Measurements from ENCODE around the gene EFCAB12. TPM values are rescaled to one million over a fixed set of nuclear protein-coding genes. Genes with fewer than 3 reads are reported as not detected.

The EFCAB12 gene
- total RNA-seq, 2 experiments from 2014 or later, result 1.1 to 2.5 TPM

DNA sequence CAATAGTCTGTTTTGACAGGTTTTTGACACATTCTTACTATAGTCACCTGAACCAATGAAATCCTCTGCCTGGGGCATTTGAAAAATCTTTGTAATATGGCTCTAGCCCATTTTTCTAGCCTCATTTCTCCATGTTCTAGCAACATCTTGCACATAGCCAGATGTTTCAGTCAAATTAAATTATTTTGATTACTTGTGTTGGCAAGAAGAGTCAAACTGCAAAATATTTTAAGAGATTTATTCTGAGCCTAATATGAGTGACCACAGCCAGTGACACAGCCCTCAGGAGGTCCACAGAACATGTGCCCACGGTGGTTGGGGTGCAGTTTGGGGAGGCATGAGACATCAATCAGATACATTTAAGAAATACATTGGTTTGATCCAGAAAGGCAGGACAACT, 18.5 kb upstream of the EFCAB12 start:
- no peak for TF ChIP-seq EZH2phosphoT487 (IDR thresholded peaks at IDR 0.05; ENCODE audit: borderline replicate concordance, low read depth, low read length)
- TF ChIP-seq CTCF (conservative IDR thresholded peaks at IDR 0.05; ENCODE audit: low read length), result no peak
- CTCF ChIA-PET (ENCODE audit: unreplicated experiment), result no interaction called here
- H3K79me2 ChIP-seq (ENCODE audit: insufficient read depth, low read depth, low read length), result peaks cover 3% of the 10 kb centered on the region; the same call in 1 of the 2 replicates

DNA sequence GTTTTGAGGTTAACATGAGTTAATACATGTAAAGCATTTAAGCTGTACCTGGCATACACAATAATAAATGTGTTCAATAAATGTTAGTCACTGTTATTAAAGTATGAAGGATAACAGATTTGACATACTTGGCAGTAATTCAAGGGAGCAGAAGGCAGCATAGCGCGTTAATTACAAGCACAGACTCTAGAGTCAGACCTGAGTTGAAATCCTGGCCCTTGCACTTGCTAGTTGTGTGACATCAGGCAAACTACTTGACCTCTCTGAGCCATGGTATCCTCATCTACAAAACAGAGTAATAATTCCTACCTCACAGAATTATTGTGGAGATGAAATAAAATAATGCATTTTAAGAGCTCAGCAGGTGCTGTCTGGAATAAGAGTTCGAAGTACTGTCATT, 17.0 kb upstream of the EFCAB12 start:
- Histone ChIP-seq H3K9me2 (ENCODE audit: insufficient read depth, low read length) (no peaks in the 10 kb centered on the region), H3K4me2 (ENCODE audit: low read length) (no peak overlapping the region), H3K79me2 (ENCODE audit: insufficient read depth, low read depth, low read length) (peaks cover 17% of the 10 kb centered on the region; the same call in 1 of the 2 replicates), H3K4me3 (ENCODE audit: low read depth, low read length, poor library complexity, severe bottlenecking) (no peak overlapping the region), H3K36me3 (ENCODE audit: insufficient read depth, low read length) (no peaks in the 10 kb centered on the region), H3K27ac (ENCODE audit: low read depth, low read length, poor library complexity, severe bottlenecking) (no peak overlapping the region), H4K20me1 (ENCODE audit: insufficient read depth, low read length) (no peaks in the 10 kb centered on the region), H2AFZ (ENCODE audit: low read length) (no peak overlapping the region), H3K9me3 (ENCODE audit: low read length) (no peaks in the 10 kb centered on the region), H3K4me1 (ENCODE audit: insufficient read depth, low read length, poor library complexity, severe bottlenecking) (peaks cover 18% of the 10 kb centered on the region)
- DNase-seq (ENCODE audit: low spot score), result no peak
- no TSS peak for BruUV-seq (replicated peaks)
- ChIA-PET POLR2A (interaction anchor here (1.0 kb wide), 2 partner anchors 10 kb away, joined by 3 read pairs; no protein-coding TSS in a partner anchor), CTCF (ENCODE audit: unreplicated experiment) (interaction anchor here (0.6 kb wide), 1 partner anchor 642 kb away, joined by 3 read pairs; no protein-coding TSS in a partner anchor)
- no peak for TF ChIP-seq CTCF (conservative IDR thresholded peaks at IDR 0.05; ENCODE audit: low read length)
- no peak for TF ChIP-seq EZH2phosphoT487 (IDR thresholded peaks at IDR 0.05; ENCODE audit: borderline replicate concordance, low read depth, low read length)
- intact Hi-C loops (cut with micrococcal nuclease; ENCODE audit: unreplicated experiment), result loop anchor here (10.0 kb wide), 1 partner anchor 449 kb away; the partner anchor contains the start of gene TMCC1

More for the DNA sequence above, 18.5 kb upstream of the EFCAB12 start:
- no peak overlapping the region for H3K4me3 ChIP-seq (ENCODE audit: low read depth, low read length, poor library complexity, severe bottlenecking)
- POLR2A ChIA-PET, result no interaction called here
- intact Hi-C loops (cut with micrococcal nuclease; ENCODE audit: unreplicated experiment), result loop anchor here (10.0 kb wide), 1 partner anchor 448 kb away; the partner anchor contains the start of gene TMCC1
- no peak overlapping the region for H2AFZ ChIP-seq (ENCODE audit: low read length)
- H3K4me1 ChIP-seq (ENCODE audit: insufficient read depth, low read length, poor library complexity, severe bottlenecking), result peaks cover 8% of the 10 kb centered on the region
- no peak overlapping the region for H3K4me2 ChIP-seq (ENCODE audit: low read length)
- no peaks in the 10 kb centered on the region for H4K20me1 ChIP-seq (ENCODE audit: insufficient read depth, low read length)
- H3K36me3 ChIP-seq (ENCODE audit: insufficient read depth, low read length), result peaks cover 4% of the 10 kb centered on the region; the same call in 1 of the 2 replicates
- no peak overlapping the region for H3K27ac ChIP-seq (ENCODE audit: low read depth, low read length, poor library complexity, severe bottlenecking)
- H3K9me2 ChIP-seq (ENCODE audit: insufficient read depth, low read length), result no peaks in the 10 kb centered on the region
- no peaks in the 10 kb centered on the region for H3K9me3 ChIP-seq (ENCODE audit: low read length)
- no peak for DNase-seq (ENCODE audit: low spot score)
- BruUV-seq (replicated peaks), result no TSS peak

DNA sequence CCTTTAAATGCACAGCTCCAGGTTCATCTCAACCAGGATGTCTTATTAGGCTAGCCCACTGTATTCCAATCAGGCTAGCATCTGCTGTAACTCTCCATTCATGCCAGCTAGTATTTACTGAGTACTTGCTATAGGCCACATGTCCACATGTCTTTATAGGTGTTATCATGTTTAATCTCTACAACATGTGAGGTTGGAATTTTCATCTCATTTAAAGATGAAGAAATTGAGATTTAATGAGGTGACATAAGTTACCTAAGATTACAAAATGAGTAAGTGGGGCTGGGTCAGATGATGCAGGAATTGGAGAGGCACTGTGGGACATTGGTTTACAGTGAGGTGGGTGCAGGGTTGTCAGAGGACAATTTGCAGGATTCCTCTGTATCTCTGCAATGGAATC, 14.5 kb upstream of the EFCAB12 start:
- peaks cover 35% of the 10 kb centered on the region for H3K79me2 ChIP-seq (ENCODE audit: insufficient read depth, low read depth, low read length)
- no TSS peak for BruUV-seq (replicated peaks)
- no peaks in the 10 kb centered on the region for H3K9me2 ChIP-seq (ENCODE audit: insufficient read depth, low read length)
- peaks cover 23% of the 10 kb centered on the region for H3K4me1 ChIP-seq (ENCODE audit: insufficient read depth, low read length, poor library complexity, severe bottlenecking)
- POLR2A ChIA-PET, result interaction anchor here (0.9 to 5.0 kb wide), 4 partner anchors 11 to 445 kb away, joined by 3 to 54 read pairs (median 16); partner anchors contain the start of gene EFCAB12
- no peak for DNase-seq (ENCODE audit: low spot score)
- H2AFZ ChIP-seq (ENCODE audit: low read length), result no peak overlapping the region
- CTCF ChIA-PET (ENCODE audit: unreplicated experiment), result no interaction called here
- TF ChIP-seq CTCF (conservative IDR thresholded peaks at IDR 0.05; ENCODE audit: low read length) (no peak), EZH2phosphoT487 (IDR thresholded peaks at IDR 0.05; ENCODE audit: borderline replicate concordance, low read depth, low read length) (no peak)
- intact Hi-C loops (cut with micrococcal nuclease; ENCODE audit: unreplicated experiment), result loop anchor here (10.0 kb wide), 1 partner anchor 452 kb away; the partner anchor contains the start of gene TMCC1
- H3K4me2 ChIP-seq (ENCODE audit: low read length), result 0 out of 2 replicates have a peak overlapping the region, but pooled peaks have one; percentile 13
- no peaks in the 10 kb centered on the region for H4K20me1 ChIP-seq (ENCODE audit: insufficient read depth, low read length)
- peaks cover 7% of the 10 kb centered on the region for H3K36me3 ChIP-seq (ENCODE audit: insufficient read depth, low read length)
- H3K27ac ChIP-seq (ENCODE audit: low read depth, low read length, poor library complexity, severe bottlenecking), result no peak overlapping the region
- no peaks in the 10 kb centered on the region for H3K9me3 ChIP-seq (ENCODE audit: low read length)
- H3K4me3 ChIP-seq (ENCODE audit: low read depth, low read length, poor library complexity, severe bottlenecking), result no peak overlapping the region
